Measurements from ENCODE around the gene LCE4A.

DNA sequence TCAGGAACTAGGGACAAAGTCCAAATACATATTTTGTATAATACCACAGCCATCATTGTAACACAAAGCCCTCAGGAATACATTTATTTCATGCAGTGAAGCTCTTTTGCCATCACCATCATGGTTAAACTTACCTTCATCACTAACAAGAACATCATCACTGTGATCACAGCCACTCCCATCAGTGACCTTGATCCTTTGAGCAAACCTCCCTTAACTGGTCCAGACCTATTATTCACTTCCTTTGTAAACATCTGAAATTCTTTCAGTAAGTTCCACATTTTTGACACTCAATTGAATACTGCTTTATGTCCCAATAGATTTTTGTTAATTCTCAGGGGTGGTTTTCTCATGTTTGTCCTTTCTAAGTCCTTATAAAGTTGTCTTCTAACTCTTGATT lies 33.7 kb downstream of the LCE4A start:
- TF ChIP-seq, protein P1, sequence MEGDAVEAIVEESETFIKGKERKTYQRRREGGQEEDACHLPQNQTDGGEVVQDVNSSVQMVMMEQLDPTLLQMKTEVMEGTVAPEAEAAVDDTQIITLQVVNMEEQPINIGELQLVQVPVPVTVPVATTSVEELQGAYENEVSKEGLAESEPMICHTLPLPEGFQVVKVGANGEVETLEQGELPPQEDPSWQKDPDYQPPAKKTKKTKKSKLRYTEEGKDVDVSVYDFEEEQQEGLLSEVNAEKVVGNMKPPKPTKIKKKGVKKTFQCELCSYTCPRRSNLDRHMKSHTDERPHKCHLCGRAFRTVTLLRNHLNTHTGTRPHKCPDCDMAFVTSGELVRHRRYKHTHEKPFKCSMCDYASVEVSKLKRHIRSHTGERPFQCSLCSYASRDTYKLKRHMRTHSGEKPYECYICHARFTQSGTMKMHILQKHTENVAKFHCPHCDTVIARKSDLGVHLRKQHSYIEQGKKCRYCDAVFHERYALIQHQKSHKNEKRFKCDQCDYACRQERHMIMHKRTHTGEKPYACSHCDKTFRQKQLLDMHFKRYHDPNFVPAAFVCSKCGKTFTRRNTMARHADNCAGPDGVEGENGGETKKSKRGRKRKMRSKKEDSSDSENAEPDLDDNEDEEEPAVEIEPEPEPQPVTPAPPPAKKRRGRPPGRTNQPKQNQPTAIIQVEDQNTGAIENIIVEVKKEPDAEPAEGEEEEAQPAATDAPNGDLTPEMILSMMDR (IDR thresholded peaks at IDR 0.05 in 2 of 3, conservative IDR thresholded peaks at IDR 0.05 in 1 of 3; ENCODE audit: insufficient read depth in 2 of 3, low read depth in 1 of 3, low read length in 3 of 3), result no peak
- TF ChIP-seq RNF2 (IDR thresholded peaks at IDR 0.05), result no peak
- TF ChIP-seq CBFB (CRISPR knock-in tag; IDR thresholded peaks at IDR 0.05), result no peak

All from K562 (cell line).